H1 (cell line): ENCODE results near the gene SCNM1. TPM values are rescaled to one million over a fixed set of nuclear protein-coding genes. Genes with fewer than 3 reads are reported as not detected.

Experiments
- BACH1 ChIP-seq: IDR thresholded peaks from 2 replicates; pipeline ENCODE4 v1.6.1; 2012; ENCODE audit warnings: low read length, improper control_type of control experiment
- KDM4A ChIP-seq: IDR thresholded peaks from one replicate; pipeline ENCODE4 v1.7.1; 2012; ENCODE audit warnings: low read depth, mild to moderate bottlenecking, moderate library complexity, low read length, inconsistent platforms; ENCODE audit not compliant: severe bottlenecking
- PHF8 ChIP-seq: fragments of 200-600 bp; sonication (generic); conservative IDR thresholded peaks from 2 replicates; pipeline ENCODE4 v1.7.1; 2012; ENCODE audit warnings: low read depth, mild to moderate bottlenecking, inconsistent platforms, low read length, moderate library complexity
- POLR2A ChIP-seq, 2 experiments: IDR thresholded peaks; 1 replicate in 1 of 2; 2 replicates in 1 of 2; pipeline ENCODE4 v1.6.1; 2011; ENCODE audit warnings: low read depth in 2 of 2, low read length in 2 of 2, mild to moderate bottlenecking in 2 of 2; ENCODE audit errors: control extremely low read depth in 1 of 2
- RNF2 ChIP-seq: fragments of 200-900, 300-1000 bp; sonication (generic); IDR thresholded peaks from 2 replicates; pipeline ENCODE4 v1.7.1; 2016; ENCODE audit warnings: borderline replicate concordance, low read depth, mild to moderate bottlenecking, antibody characterized with exemption, low read length; ENCODE audit not compliant: poor library complexity, severe bottlenecking; ENCODE audit errors: missing control alignments
- SIX5 ChIP-seq: IDR thresholded peaks from 2 replicates; pipeline ENCODE4 v1.6.1; 2011; ENCODE audit warnings: mild to moderate bottlenecking, low read depth, low read length
- SP4 ChIP-seq: IDR thresholded peaks from 2 replicates; pipeline ENCODE4 v1.6.1; 2012; ENCODE audit warnings: low read length, inconsistent platforms
- polyA plus RNA-seq, 7 experiments: library from polyadenylated mRNA; depleted of rRNA in 3 of 7; stranded (reverse) in 5 of 7; unstranded in 2 of 7; fragments of >200 nt in 5 of 7; fragments of 200-250 nt in 2 of 7; gene quantifications; 1 replicate in 5 of 7; 2 replicates in 1 of 7; 4 replicates in 1 of 7; pipeline versions ENCODE4 v1.2.1 to v1.2.3, GENCODE V29; 2011 to 2013; ENCODE audit warnings: missing spikeins in 2 of 7, mixed read lengths in 2 of 7
- total RNA-seq: library from RNA; stranded (reverse); fragmentation: NEBNext Ultra II Directional; extraction: Animal tissue kit (Norgen Biotek cat#: 25700); gene quantifications from 2 replicates; pipeline ENCODE4 v1.2.1, GENCODE V29; 2021

SCNM1 gene
- total and polyA plus RNA-seq, 2 of the 8 experiments (the other 6 are each of a cell fraction or from before 2014, with no cell fraction given), result 13.6 to 46.2 TPM

GRCh38 chr1:151189637-151190445 is 23.9 kb downstream of the SCNM1 start, which contains the start of gene VPS72 (continued):
- TF ChIP-seq KDM4A (peak; percentile 52), BACH1 (no peak), SIX5 (peak; percentile 13; the same call in 1 of the 2 replicates), PHF8 (peak; percentile 97), SP4 (0 out of 2 replicates have a peak, but pooled peaks have one; percentile 70), RNF2 (no peak), POLR2A (IDR thresholded peaks at IDR 0.05; ENCODE audit: control extremely low read depth in 1 of 2, low read depth in 2 of 2, low read length in 2 of 2) (peak; percentile 75 to 89)
